ENCODE results near the gene RNH1.

RNH1 gene

GRCh38 chr11:490186-490929 lies 16.7 kb downstream of the RNH1 start:
- no peak overlapping the region for H3K4me3 ChIP-seq (replicated peaks; ENCODE audit: low read depth, low read length)
- no peak for TF ChIP-seq CTCF (IDR thresholded peaks at IDR 0.05; ENCODE audit: low read length, missing control alignments)
- DNase-seq (ENCODE audit: low read depth): no peak

GRCh38 chr11:489610-490185 lies 17.3 kb downstream of the RNH1 start:
- DNase-seq (ENCODE audit: low read depth): no peak
- H3K4me3 ChIP-seq (replicated peaks; ENCODE audit: low read depth, low read length): no peak overlapping the region
- TF ChIP-seq CTCF (IDR thresholded peaks at IDR 0.05; ENCODE audit: low read length, missing control alignments): no peak

- no peak overlapping the region for H3K4me3 ChIP-seq (replicated peaks; ENCODE audit: low read depth, low read length)
- no peak for DNase-seq (ENCODE audit: low read depth)
- no peak for TF ChIP-seq CTCF (IDR thresholded peaks at IDR 0.05; ENCODE audit: low read length, missing control alignments)
Observed at GRCh38 chr11:488992-489391, 18.1 kb downstream of the RNH1 start.

GRCh38 chr11:488579-488978 lies 18.5 kb downstream of the RNH1 start:
- TF ChIP-seq CTCF (IDR thresholded peaks at IDR 0.05; ENCODE audit: low read length, missing control alignments): no peak
- H3K4me3 ChIP-seq (replicated peaks; ENCODE audit: low read depth, low read length): no peak overlapping the region
- DNase-seq (ENCODE audit: low read depth): no peak

GRCh38 chr11:488062-488461 lies 19.0 kb downstream of the RNH1 start:
- no peak for TF ChIP-seq CTCF (IDR thresholded peaks at IDR 0.05; ENCODE audit: low read length, missing control alignments)
- DNase-seq (ENCODE audit: low read depth): no peak
- no peak overlapping the region for H3K4me3 ChIP-seq (replicated peaks; ENCODE audit: low read depth, low read length)

GRCh38 chr11:487571-488021 lies 19.4 kb downstream of the RNH1 start:
- no peak for TF ChIP-seq CTCF (IDR thresholded peaks at IDR 0.05; ENCODE audit: low read length, missing control alignments)
- H3K4me3 ChIP-seq (replicated peaks; ENCODE audit: low read depth, low read length): no peak overlapping the region
- no peak for DNase-seq (ENCODE audit: low read depth)

- DNase-seq (ENCODE audit: low read depth): no peak
- no peak overlapping the region for H3K4me3 ChIP-seq (replicated peaks; ENCODE audit: low read depth, low read length)
Observed at GRCh38 chr11:486189-486588, 20.9 kb downstream of the RNH1 start.

More at GRCh38 chr11:486189-486588, 20.9 kb downstream of the RNH1 start:
- no peak for TF ChIP-seq CTCF (IDR thresholded peaks at IDR 0.05; ENCODE audit: low read length, missing control alignments)

Measured in fibroblast of pulmonary artery (primary cell).